GM19452 (cell line): Measurements from ENCODE around the gene PLA2G4E.

Experiments
- ATAC-seq: cut with Tn5 transposase; IDR thresholded peaks from one replicate; pipeline ENCODE4 v1.9.1; 2021; ENCODE audit not compliant: unreplicated experiment

Gene PLA2G4E

GRCh38 chr15:41979493-41980266 lies 41.2 kb downstream of the PLA2G4E start:
- ATAC-seq, result no peak

- no peak for ATAC-seq
Observed at GRCh38 chr15:41978534-41978933, 42.3 kb downstream of the PLA2G4E start.

GRCh38 chr15:41977757-41978383 lies 43.0 kb downstream of the PLA2G4E start:
- ATAC-seq, result no peak

GRCh38 chr15:41975669-41976068 lies 45.2 kb downstream of the PLA2G4E start:
- no peak for ATAC-seq

GRCh38 chr15:41974041-41974440 lies 46.8 kb downstream of the PLA2G4E start:
- no peak for ATAC-seq

GRCh38 chr15:41972253-41973242 lies 48.3 kb downstream of the PLA2G4E start, which contains the start of gene EHD4:
EHD4 (minus strand) TSS chr15:41972557; CDS start chr15:41972494, 63 bp downstream.
- ATAC-seq, result peak; percentile 76

GRCh38 chr15:41971895-41972252 lies 49.0 kb downstream of the PLA2G4E start:
- peak; percentile 10 for ATAC-seq

GRCh38 chr15:41971089-41971894 lies 49.5 kb downstream of the PLA2G4E start:
- peak; percentile 49 for ATAC-seq

GRCh38 chr15:41970456-41970855 lies 50.4 kb downstream of the PLA2G4E start:
- ATAC-seq, result no peak

- no peak for ATAC-seq
Observed at GRCh38 chr15:41969851-41970431, 50.9 kb downstream of the PLA2G4E start.

- no peak for ATAC-seq
Observed at GRCh38 chr15:41968701-41969100, 52.1 kb downstream of the PLA2G4E start.

- no peak for ATAC-seq
Observed at GRCh38 chr15:41967506-41968206, 53.2 kb downstream of the PLA2G4E start.

- ATAC-seq, result no peak
Observed at GRCh38 chr15:41966920-41967465, 53.8 kb downstream of the PLA2G4E start.

GRCh38 chr15:41966414-41966812 lies 54.4 kb downstream of the PLA2G4E start:
- ATAC-seq, result no peak

GRCh38 chr15:41965441-41966413 lies 55.1 kb downstream of the PLA2G4E start:
- no peak for ATAC-seq

GRCh38 chr15:41961595-41962202 lies 59.1 kb downstream of the PLA2G4E start:
- no peak for ATAC-seq

GRCh38 chr15:41961001-41961518 lies 59.8 kb downstream of the PLA2G4E start:
- ATAC-seq, result no peak
